ENCODE measurements around the gene NPR3. TPM values are rescaled to one million over a fixed set of nuclear protein-coding genes. Genes with fewer than 3 reads are reported as not detected.

Gene NPR3
- total and polyA plus RNA-seq, 9 donors: 1.8 to 42.1 (median 5.8) TPM

DNA sequence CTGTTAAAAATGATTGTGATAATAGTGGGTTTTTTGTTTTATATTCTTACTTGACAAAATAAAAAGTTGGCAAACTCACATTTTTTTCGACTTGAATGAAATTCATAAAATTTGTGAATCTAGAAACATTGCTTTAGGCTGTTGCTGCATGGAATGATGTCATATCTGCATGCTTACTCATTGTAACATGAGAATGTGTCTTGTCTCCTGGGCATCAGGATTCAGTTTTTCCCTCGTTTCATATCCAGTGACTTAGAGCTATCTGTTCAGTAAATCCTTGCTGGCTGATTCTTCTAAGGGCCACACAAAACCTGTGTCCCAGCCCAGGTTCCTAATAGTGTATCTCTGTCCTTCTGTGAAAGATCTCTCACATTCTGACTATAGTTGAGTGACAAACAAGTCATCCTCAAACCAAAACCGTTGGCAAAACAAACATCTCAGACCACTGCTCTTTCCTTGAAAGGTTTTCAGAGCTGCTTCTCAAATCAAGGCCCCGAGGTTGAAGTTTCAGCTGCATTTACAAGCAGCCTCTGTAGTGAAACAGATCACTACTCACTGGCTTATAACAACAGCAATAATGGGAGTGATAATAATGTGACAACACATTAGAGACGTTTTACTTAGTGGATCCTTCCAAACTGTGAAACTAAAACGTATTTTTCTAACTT, 95.0 kb downstream of the NPR3 start:
- Histone ChIP-seq H3K36me3 (no peaks in the 10 kb centered on the region), H3K9me3 (no peaks in the 10 kb centered on the region), H3K4me3 (no peak overlapping the region), H3K4me1 (ENCODE audit: insufficient read depth) (peaks cover 4% of the 10 kb centered on the region), H3K27me3 (no peaks in the 10 kb centered on the region), H3K27ac (no peak overlapping the region)
- no peak for DNase-seq
- intact Hi-C loops (cut with DNase I): no loop called here
- TF ChIP-seq, protein P1, sequence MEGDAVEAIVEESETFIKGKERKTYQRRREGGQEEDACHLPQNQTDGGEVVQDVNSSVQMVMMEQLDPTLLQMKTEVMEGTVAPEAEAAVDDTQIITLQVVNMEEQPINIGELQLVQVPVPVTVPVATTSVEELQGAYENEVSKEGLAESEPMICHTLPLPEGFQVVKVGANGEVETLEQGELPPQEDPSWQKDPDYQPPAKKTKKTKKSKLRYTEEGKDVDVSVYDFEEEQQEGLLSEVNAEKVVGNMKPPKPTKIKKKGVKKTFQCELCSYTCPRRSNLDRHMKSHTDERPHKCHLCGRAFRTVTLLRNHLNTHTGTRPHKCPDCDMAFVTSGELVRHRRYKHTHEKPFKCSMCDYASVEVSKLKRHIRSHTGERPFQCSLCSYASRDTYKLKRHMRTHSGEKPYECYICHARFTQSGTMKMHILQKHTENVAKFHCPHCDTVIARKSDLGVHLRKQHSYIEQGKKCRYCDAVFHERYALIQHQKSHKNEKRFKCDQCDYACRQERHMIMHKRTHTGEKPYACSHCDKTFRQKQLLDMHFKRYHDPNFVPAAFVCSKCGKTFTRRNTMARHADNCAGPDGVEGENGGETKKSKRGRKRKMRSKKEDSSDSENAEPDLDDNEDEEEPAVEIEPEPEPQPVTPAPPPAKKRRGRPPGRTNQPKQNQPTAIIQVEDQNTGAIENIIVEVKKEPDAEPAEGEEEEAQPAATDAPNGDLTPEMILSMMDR (IDR thresholded peaks at IDR 0.05): no peak
- TF ChIP-seq POLR2A (IDR thresholded peaks at IDR 0.05): no peak
- no peak for TF ChIP-seq EP300 (IDR thresholded peaks at IDR 0.05)
- WGBS, 3 donors: 17 to 22% (median 22%) methylated on average over 6 of the region's 6 CpGs

DNA sequence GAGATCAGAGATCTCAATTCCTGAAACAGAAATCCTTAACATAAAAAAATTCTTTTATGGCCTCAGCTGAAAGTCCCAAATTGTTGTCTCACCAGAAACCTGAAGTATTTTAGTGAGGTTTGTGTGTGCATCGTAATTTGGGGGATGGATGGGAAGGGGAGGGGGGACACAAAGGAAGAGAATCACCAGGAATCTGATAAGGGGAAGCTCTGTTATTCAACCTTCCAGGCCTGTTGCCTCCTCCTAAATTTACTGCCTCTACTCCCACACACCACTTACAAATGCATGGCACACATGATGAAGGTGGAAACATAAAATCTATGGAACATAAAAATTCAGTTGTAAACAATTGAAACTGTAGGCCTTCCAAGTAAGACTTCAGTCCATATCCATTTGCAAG, 97.7 kb downstream of the NPR3 start:
- DNase-seq: no peak
- H3K9me3 ChIP-seq: no peaks in the 10 kb centered on the region
- TF ChIP-seq, protein P1 (IDR thresholded peaks at IDR 0.05): no peak
- no peak for TF ChIP-seq EP300 (IDR thresholded peaks at IDR 0.05)
- no peak for TF ChIP-seq POLR2A (IDR thresholded peaks at IDR 0.05)
- H3K4me1 ChIP-seq (ENCODE audit: insufficient read depth): peaks cover 7% of the 10 kb centered on the region
- no peak overlapping the region for H3K27ac ChIP-seq
- no peak overlapping the region for H3K4me3 ChIP-seq
- no peaks in the 10 kb centered on the region for H3K27me3 ChIP-seq
- intact Hi-C loops (cut with DNase I): no loop called here
- no peaks in the 10 kb centered on the region for H3K36me3 ChIP-seq
- WGBS, 3 donors: 64 to 92% (median 69%) methylated on average over 1 of the region's 1 CpG

DNA sequence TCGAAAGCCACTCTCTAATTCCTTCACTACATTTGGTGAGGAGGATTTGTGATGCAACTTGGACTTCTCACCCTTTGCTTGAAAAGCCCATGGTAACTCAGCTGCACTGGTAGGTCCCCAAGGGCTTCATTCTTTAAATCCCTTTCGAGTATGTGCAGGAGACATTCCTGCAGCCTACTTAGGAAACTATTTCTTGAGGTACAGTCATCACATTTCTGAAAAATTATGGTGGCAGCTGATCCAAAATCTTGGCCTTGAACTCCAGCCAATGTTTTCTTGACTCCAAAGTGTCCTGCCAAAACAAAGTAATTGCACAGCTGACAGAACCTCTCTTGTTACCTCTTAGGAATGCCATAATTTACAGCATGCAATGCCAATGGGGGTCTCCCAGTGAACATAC, 99.7 kb downstream of the NPR3 start:
- no peaks in the 10 kb centered on the region for H3K27me3 ChIP-seq
- H3K36me3 ChIP-seq: no peaks in the 10 kb centered on the region
- no peaks in the 10 kb centered on the region for H3K9me3 ChIP-seq
- H3K4me1 ChIP-seq (ENCODE audit: insufficient read depth): peaks cover 7% of the 10 kb centered on the region
- intact Hi-C loops (cut with DNase I): no loop called here
- DNase-seq: no peak
- 31 to 44% (median 32%) methylated on average over 2 of the region's 2 CpGs for WGBS, 3 donors
- H3K4me3 ChIP-seq: no peak overlapping the region
- H3K27ac ChIP-seq: no peak overlapping the region
- TF ChIP-seq POLR2A (IDR thresholded peaks at IDR 0.05) (no peak), EP300 (IDR thresholded peaks at IDR 0.05) (no peak)
- TF ChIP-seq, protein P1 (IDR thresholded peaks at IDR 0.05): no peak

DNA sequence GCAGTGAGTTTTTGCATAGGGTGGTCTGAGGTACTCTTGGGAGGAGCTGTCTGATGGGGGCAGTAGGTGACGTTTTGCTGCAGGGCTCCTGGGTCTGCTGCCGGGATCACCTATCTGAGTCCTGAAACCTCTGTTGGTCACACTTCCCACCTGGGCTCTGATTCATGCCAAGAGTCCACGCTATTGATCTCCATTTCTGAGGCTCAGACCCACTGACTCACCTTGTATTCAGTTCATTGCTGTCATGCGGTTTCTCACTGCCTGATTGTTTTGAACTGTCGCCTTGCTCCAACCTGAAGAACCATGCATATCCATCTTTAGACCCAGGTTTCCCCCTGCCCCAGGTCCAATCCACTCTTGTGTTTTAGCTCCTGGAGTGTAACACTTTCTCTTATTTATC, 101.3 kb downstream of the NPR3 start:
- no peak for DNase-seq
- WGBS, 3 donors: 91 to 97% (median 97%) methylated on average over 5 of the region's 5 CpGs
- intact Hi-C loops (cut with DNase I): no loop called here
- Histone ChIP-seq H3K36me3 (no peaks in the 10 kb centered on the region), H3K27ac (no peak overlapping the region), H3K27me3 (no peaks in the 10 kb centered on the region), H3K9me3 (no peaks in the 10 kb centered on the region), H3K4me3 (no peak overlapping the region), H3K4me1 (ENCODE audit: insufficient read depth) (peaks cover 7% of the 10 kb centered on the region)
- no peak for TF ChIP-seq POLR2A (IDR thresholded peaks at IDR 0.05)
- no peak for TF ChIP-seq EP300 (IDR thresholded peaks at IDR 0.05)
- TF ChIP-seq, protein P1 (IDR thresholded peaks at IDR 0.05): no peak

Data from ovary (tissue), 9 donors.